Activated CD4-positive, alpha-beta T cell treated with anti-CD3 and anti-CD28 coated beads, Interleukin-2, amount 50 U/mL, for 4 hours (primary cell): ENCODE results near the gene PAX1.

Source experiments
- DNase-seq, 2 experiments: peaks; one replicate each; pipeline ENCODE4 v3.0.0-alpha.2; 2020

The PAX1 gene

GRCh38 chr20:21703717-21704407 lies 1.6 kb upstream of the PAX1 start:
- DNase-seq, result no peak

GRCh38 chr20:21704408-21705385 lies 767 bp upstream of the PAX1 start:
- no peak for DNase-seq

- DNase-seq, result no peak
These were observed 1.1 kb downstream of the PAX1 start for GRCh38 chr20:21706261-21707195.

- no peak for DNase-seq
These were observed 1.8 kb downstream of the PAX1 start for GRCh38 chr20:21707267-21707666.

GRCh38 chr20:21707999-21708737 lies 2.7 kb downstream of the PAX1 start:
- DNase-seq, result no peak

DNA sequence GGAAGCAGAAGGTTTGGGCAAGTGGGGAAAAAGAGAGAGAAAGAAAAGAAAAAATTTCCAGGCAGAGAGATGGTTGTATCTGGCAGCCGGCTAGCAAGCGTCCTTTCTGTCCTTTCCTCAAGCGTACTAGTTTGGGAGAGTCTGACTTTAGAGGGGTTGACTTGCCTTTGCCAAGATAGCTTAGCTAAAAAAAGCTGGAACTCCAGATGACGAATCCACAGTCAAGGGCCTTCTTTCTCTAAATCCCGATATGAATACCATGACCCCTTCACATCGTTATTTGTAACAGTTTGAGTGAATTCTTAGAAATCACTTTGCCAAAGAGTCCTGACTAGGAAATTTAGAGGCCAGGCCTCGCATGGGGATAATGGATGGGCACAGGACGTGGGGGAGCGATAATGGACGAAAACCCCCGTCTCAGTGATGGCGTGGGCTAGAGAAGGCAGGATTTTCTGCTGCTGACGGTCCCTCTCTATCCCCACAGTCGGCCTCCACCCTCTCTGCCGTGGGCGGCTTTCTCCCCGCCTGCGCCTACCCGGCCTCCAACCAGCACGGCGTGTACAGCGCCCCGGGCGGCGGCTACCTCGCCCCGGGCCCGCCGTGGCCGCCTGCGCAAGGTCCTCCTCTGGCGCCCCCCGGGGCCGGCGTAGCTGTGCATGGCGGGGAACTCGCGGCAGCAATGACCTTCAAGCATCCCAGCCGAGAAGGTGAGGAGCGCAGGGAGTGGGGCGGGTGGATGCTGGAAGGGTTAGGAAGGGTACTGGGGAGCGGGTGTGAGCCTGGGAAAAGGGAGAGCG lies 3.5 kb downstream of the PAX1 start:
- no peak for DNase-seq

- no peak for DNase-seq
These were observed 4.1 kb downstream of the PAX1 start for GRCh38 chr20:21709535-21709904.

DNA sequence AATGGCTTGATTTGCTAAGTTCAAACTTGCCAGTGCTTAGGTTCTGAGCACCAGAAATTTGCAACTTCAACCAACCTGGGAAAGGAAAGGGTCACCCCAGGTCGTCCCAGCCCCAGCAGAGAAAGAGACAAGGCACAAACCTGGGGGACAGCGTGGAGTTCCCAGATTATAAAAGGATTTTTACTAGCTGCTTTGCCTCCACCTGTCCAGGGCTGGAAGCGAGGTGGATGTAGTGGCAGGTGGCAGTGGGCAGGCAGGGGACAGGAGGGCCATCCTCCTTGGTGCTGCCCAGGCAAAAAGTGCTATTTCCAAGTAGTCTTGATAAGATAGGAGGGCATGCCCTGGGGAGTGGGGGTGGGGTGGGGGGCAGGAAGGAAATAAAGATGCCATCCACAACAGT lies 4.9 kb downstream of the PAX1 start:
- no peak for DNase-seq

GRCh38 chr20:21710863-21711431 lies 5.5 kb downstream of the PAX1 start:
- no peak for DNase-seq

DNA sequence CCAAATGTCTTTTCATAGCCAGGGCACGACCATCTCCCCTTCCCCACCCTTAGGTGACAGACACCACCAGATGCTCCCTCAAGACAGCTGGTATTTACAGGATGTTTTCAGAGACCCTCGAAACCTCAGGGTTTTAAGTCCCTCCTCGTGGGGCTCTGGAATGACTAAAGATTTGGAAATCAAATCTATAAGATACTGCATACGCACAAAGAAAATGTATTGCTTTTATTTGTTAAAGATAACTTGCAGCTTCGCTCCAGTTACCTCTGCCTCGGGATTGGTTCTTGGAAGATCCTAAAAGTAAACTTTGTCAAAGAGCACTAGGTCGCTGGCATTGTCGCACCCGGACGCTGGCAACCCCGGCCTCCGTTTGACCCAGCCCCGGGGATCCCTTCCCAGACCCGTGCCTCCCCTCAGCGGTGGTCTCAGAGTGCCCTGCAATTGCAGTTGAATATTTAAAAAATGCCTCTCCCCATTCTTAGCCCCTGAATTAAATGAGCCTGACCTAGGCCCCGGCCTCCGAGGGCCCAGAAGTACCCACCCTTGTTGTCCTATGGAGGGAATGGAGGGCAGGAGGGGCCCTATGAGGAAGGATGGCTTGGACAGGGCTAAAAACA lies 7.1 kb downstream of the PAX1 start:
- no peak for DNase-seq

GRCh38 chr20:21713470-21713869 lies 8.0 kb downstream of the PAX1 start:
- DNase-seq, result no peak

GRCh38 chr20:21713901-21714296 lies 8.4 kb downstream of the PAX1 start:
- no peak for DNase-seq

DNA sequence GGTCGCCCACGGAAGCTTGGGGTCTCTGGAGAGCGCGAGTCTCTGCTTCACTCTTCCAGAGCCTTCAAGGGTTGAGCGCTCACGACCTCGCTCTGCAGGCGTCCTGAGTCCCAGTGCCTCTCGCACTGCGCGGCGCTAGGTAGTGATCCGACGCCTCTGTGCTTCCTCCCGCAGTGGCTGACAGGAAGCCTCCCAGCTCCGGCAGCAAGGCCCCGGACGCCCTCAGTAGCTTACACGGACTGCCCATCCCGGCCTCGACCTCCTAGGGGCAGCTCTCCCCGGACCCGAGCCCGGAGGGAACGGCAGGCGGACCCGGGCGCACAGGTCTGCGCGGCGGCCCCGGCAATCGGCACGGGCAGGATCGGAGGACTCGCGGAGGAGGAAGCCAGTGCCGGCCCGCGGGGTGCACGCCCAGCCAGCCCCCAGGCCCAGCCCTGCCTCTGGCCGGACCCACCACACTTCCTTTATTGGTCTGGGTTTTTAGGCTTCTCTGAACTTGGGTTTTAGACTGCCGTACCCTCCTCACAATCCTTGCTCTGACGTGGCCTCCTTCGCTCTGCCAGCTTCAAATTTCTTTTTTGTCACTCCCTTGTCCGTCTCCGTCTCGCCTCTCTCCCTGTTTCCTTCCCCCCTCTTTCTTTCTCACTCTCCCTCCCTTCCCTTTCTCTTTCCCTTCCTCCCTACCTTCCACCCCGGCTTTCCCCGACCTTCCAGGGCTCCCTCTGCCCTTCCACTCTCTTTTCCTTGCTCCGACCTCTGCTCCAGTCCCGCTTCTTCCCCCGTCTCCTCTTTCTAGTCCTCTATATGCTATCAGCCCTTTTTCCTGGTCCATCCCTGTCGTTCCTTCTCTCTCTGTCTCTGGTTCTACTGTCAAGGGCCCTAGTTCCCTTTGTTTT lies 9.1 kb downstream of the PAX1 start:
- no peak for DNase-seq

GRCh38 chr20:21715193-21715881 lies 9.9 kb downstream of the PAX1 start:
- DNase-seq, result no peak

GRCh38 chr20:21719592-21720214 lies 14.2 kb downstream of the PAX1 start:
- DNase-seq, result peak in 1 of 2 experiments; percentile 5

GRCh38 chr20:21725892-21726291 lies 20.4 kb downstream of the PAX1 start:
- no peak for DNase-seq

GRCh38 chr20:21729316-21729715 lies 23.9 kb downstream of the PAX1 start:
- no peak for DNase-seq

GRCh38 chr20:21739161-21739560 lies 33.7 kb downstream of the PAX1 start:
- DNase-seq, result no peak
